ENCODE measurements around the gene PRKN.

PRKN gene

GRCh38 chr6:162014069-162014811 is 713.3 kb downstream of the PRKN start:
- no peak for FAIRE-seq

- FAIRE-seq = no peak
Observed at GRCh38 chr6:162005372-162005771, 722.2 kb downstream of the PRKN start.

GRCh38 chr6:161996783-161997182 is 730.8 kb downstream of the PRKN start:
- no peak for FAIRE-seq

- no peak for FAIRE-seq
Observed at GRCh38 chr6:161985876-161986423, 741.6 kb downstream of the PRKN start.

GRCh38 chr6:161984713-161985112 is 742.9 kb downstream of the PRKN start:
- no peak for FAIRE-seq

GRCh38 chr6:161976553-161976952 is 751.0 kb downstream of the PRKN start:
- no peak for FAIRE-seq

GRCh38 chr6:161973064-161973463 is 754.5 kb downstream of the PRKN start:
- FAIRE-seq = no peak

GRCh38 chr6:161971043-161971442 is 756.5 kb downstream of the PRKN start:
- no peak for FAIRE-seq

GRCh38 chr6:161963634-161964234 is 763.8 kb downstream of the PRKN start:
- FAIRE-seq = no peak

- no peak for FAIRE-seq
Observed at GRCh38 chr6:161963181-161963580, 764.4 kb downstream of the PRKN start.

GRCh38 chr6:161961796-161962195 is 765.8 kb downstream of the PRKN start:
- no peak for FAIRE-seq

GRCh38 chr6:161961046-161961445 is 766.5 kb downstream of the PRKN start:
- FAIRE-seq = no peak

- FAIRE-seq = no peak
Observed at GRCh38 chr6:161959072-161959471, 768.5 kb downstream of the PRKN start.

- FAIRE-seq = no peak
Observed at GRCh38 chr6:161956082-161956481, 771.5 kb downstream of the PRKN start.

GRCh38 chr6:161954699-161955276 is 772.8 kb downstream of the PRKN start:
- no peak for FAIRE-seq

GRCh38 chr6:161954077-161954476 is 773.5 kb downstream of the PRKN start:
- FAIRE-seq = no peak

- no peak for FAIRE-seq
Observed at GRCh38 chr6:161951126-161951525, 776.4 kb downstream of the PRKN start.

GRCh38 chr6:161949531-161949930 is 778.0 kb downstream of the PRKN start:
- FAIRE-seq = no peak

GRCh38 chr6:161948462-161948861 is 779.1 kb downstream of the PRKN start:
- no peak for FAIRE-seq

- FAIRE-seq = no peak
Observed at GRCh38 chr6:161947371-161947770, 780.2 kb downstream of the PRKN start.

GRCh38 chr6:161946461-161946860 is 781.1 kb downstream of the PRKN start:
- FAIRE-seq = no peak

- FAIRE-seq = no peak
Observed at GRCh38 chr6:161943561-161943960, 784.0 kb downstream of the PRKN start.

- no peak for FAIRE-seq
Observed at GRCh38 chr6:161941565-161941964, 786.0 kb downstream of the PRKN start.

- FAIRE-seq = no peak
Observed at GRCh38 chr6:161940519-161940918, 787.0 kb downstream of the PRKN start.

Data from TTC549 (cell line).